H1 (cell line): Measurements from ENCODE around the gene PRR7. TPM values are rescaled to one million over a fixed set of nuclear protein-coding genes. Genes with fewer than 3 reads are reported as not detected.

Experiments used
- HDAC2 ChIP-seq, 2 experiments: fragments of 300-600 bp in 1 of 2; sonication (generic) in 1 of 2; IDR thresholded peaks; 2 replicates each; pipeline ENCODE4 v1.6.1; 2011 to 2012; ENCODE audit warnings: low read depth in 2 of 2, low read length in 2 of 2, mild to moderate bottlenecking in 2 of 2, moderate library complexity in 2 of 2, borderline replicate concordance in 1 of 2, inconsistent platforms in 1 of 2
- POLR2AphosphoS5 ChIP-seq: IDR thresholded peaks from 2 replicates; pipeline ENCODE4 v1.6.1; 2011; ENCODE audit warnings: low read depth, low read length
- SAP30 ChIP-seq: fragments of 300-600 bp; sonication (generic); IDR thresholded peaks from 2 replicates; pipeline ENCODE4 v1.7.1; 2012; ENCODE audit warnings: low read length, moderate library complexity, mild to moderate bottlenecking, inconsistent platforms; ENCODE audit not compliant: insufficient read depth, insufficient replicate concordance
- polyA plus RNA-seq, 7 experiments: library from polyadenylated mRNA; depleted of rRNA in 3 of 7; stranded (reverse) in 5 of 7; unstranded in 2 of 7; fragments of >200 nt in 5 of 7; fragments of 200-250 nt in 2 of 7; gene quantifications; 1 replicate in 5 of 7; 2 replicates in 1 of 7; 4 replicates in 1 of 7; pipeline versions ENCODE4 v1.2.1 to v1.2.3, GENCODE V29; 2011 to 2013; ENCODE audit warnings: missing spikeins in 2 of 7, mixed read lengths in 2 of 7
- total RNA-seq: library from RNA; stranded (reverse); fragmentation: NEBNext Ultra II Directional; extraction: Animal tissue kit (Norgen Biotek cat#: 25700); gene quantifications from 2 replicates; pipeline ENCODE4 v1.2.1, GENCODE V29; 2021
- TF ChIP-seq, protein P1 (sequence below): IDR thresholded peaks from 2 replicates; pipeline ENCODE4 v1.6.1; 2011; ENCODE audit warnings: low read length, improper control_type of control experiment

The PRR7 gene
- total and polyA plus RNA-seq, 2 of the 8 experiments (the other 6 are each of a cell fraction or from before 2014, with no cell fraction given), result 8.0 to 11.8 TPM

DNA sequence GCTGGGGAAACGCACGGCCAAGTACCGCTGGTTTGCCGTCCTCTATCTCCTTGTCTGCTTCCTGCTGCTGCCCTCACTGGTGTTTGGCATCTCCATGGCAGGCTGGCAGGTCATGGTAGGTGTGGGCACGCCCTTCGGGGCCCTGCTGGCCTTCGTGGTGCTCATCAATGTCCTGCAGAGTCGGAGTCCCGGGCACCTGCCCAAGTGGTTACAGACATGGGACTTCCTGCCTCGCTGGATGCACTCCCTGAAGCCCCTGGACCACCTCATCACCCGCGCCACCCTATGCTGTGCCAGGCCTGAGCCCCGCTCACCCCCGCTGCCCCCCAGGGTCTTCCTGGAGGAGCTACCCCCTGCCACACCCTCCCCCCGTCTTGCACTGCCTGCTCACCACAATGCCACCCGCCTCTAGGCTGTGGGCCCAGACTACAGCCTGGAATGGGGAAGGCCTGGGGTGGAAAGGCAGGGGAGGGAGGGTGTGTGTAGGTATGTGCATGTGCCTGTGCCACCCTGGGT, 48.7 kb upstream of the PRR7 start (continued):
- TF ChIP-seq SAP30 (no peak), HDAC2 (IDR thresholded peaks at IDR 0.05; ENCODE audit: borderline replicate concordance in 1 of 2, low read depth in 2 of 2, low read length in 2 of 2) (no peak), POLR2AphosphoS5 (no peak)
- TF ChIP-seq, protein P1, sequence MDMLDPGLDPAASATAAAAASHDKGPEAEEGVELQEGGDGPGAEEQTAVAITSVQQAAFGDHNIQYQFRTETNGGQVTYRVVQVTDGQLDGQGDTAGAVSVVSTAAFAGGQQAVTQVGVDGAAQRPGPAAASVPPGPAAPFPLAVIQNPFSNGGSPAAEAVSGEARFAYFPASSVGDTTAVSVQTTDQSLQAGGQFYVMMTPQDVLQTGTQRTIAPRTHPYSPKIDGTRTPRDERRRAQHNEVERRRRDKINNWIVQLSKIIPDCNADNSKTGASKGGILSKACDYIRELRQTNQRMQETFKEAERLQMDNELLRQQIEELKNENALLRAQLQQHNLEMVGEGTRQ, result no peak
